Neural progenitor cell (in vitro differentiated cells): ENCODE results near the gene PHACTR1. TPM values are rescaled to one million over a fixed set of nuclear protein-coding genes. Genes with fewer than 3 reads are reported as not detected.
"Not testable (repeated sequence)": the region's sequence is repeated elsewhere in the genome, so short reads cannot be mapped to it uniquely, and the experiment has no call there.

Experiments used
- DNase-seq: peaks from one replicate; pipeline ENCODE4 v3.0.0-alpha.2; 2016; ENCODE audit warnings: low spot score
- H2AFZ ChIP-seq: fragments of 200-600 bp; sonication (generic); replicated peaks from 2 replicates; pipeline ENCODE4 v1.6.1; 2016; ENCODE audit warnings: antibody characterized with exemption
- H3F3A ChIP-seq: fragments of 200-600 bp; sonication (generic); 2 replicates; pipeline ENCODE4 v1.6.1; 2016; ENCODE audit warnings: antibody characterized with exemption, low read depth
- H3K27ac ChIP-seq: fragments of 200-600 bp; sonication (generic); 2 replicates; pipeline ENCODE4 v1.5.1; 2016; ENCODE audit warnings: mild to moderate bottlenecking
- H3K27me3 ChIP-seq: fragments of 200-600 bp; sonication (generic); 2 replicates; pipeline ENCODE4 v1.6.1; 2016; ENCODE audit warnings: mild to moderate bottlenecking, moderate library complexity
- H3K36me3 ChIP-seq: fragments of 200-600 bp; sonication (generic); 2 replicates; pipeline ENCODE4 v1.5.1; 2016
- H3K4me1 ChIP-seq: fragments of 200-600 bp; sonication (generic); 2 replicates; pipeline ENCODE4 v1.6.1; 2016; ENCODE audit warnings: mixed run types
- H3K4me2 ChIP-seq: fragments of 200-600 bp; sonication (generic); 2 replicates; pipeline ENCODE4 v1.6.1; 2016
- H3K4me3 ChIP-seq: fragments of 200-600 bp; sonication (generic); 2 replicates; pipeline ENCODE4 v1.5.1; 2016
- H3K79me2 ChIP-seq: fragments of 200-600 bp; sonication (generic); 2 replicates; pipeline ENCODE4 v1.6.1; 2016; ENCODE audit warnings: low read depth
- H3K9ac ChIP-seq: fragments of 200-600 bp; sonication (generic); 2 replicates; pipeline ENCODE4 v1.6.1; 2016
- H3K9me3 ChIP-seq: fragments of 200-600 bp; sonication (generic); 2 replicates; pipeline ENCODE4 v1.5.1; 2016; ENCODE audit warnings: low read depth
- H4K20me1 ChIP-seq: fragments of 200-600 bp; sonication (generic); 2 replicates; pipeline ENCODE4 v1.6.1; 2016; ENCODE audit warnings: low read depth
- H3K27ac Mint-ChIP-seq: 3 replicates; pipeline ENCODE4 v1.8.0; 2021; ENCODE audit warnings: mixed read lengths
- H3K27me3 Mint-ChIP-seq: 2 replicates; pipeline ENCODE4 v1.8.0; 2022; ENCODE audit warnings: low read depth, mild to moderate bottlenecking, inconsistent platforms, moderate library complexity, mixed read lengths; ENCODE audit not compliant: insufficient read depth
- H3K36me3 Mint-ChIP-seq: 3 replicates; pipeline ENCODE4 v1.8.0; 2021; ENCODE audit warnings: mixed read lengths
- H3K4me1 Mint-ChIP-seq: 3 replicates; pipeline ENCODE4 v1.8.0; 2021; ENCODE audit warnings: mixed read lengths
- H3K4me3 Mint-ChIP-seq: 3 replicates; pipeline ENCODE4 v1.8.0; 2021; ENCODE audit warnings: mild to moderate bottlenecking, moderate library complexity, mixed read lengths
- H3K9me3 Mint-ChIP-seq: 3 replicates; pipeline ENCODE4 v1.8.0; 2020; ENCODE audit warnings: mixed read lengths
- CTCF ChIP-seq: fragments of 200-600 bp; sonication (generic); IDR thresholded peaks from 2 replicates; pipeline ENCODE4 v1.5.1; 2017; ENCODE audit warnings: antibody characterized with exemption, mild to moderate bottlenecking
- EZH2 ChIP-seq: fragments of 200-600 bp; sonication (generic); IDR thresholded peaks from 2 replicates; pipeline ENCODE4 v1.6.1; 2017; ENCODE audit warnings: antibody characterized with exemption, mild to moderate bottlenecking, moderate library complexity
- EZH2phosphoT487 ChIP-seq: fragments of 200-600 bp; sonication (generic); IDR thresholded peaks from 2 replicates; pipeline ENCODE4 v1.6.1; 2017; ENCODE audit warnings: antibody characterized with exemption
- total RNA-seq: library from RNA; depleted of rRNA; stranded (reverse); fragments of >200 nt; gene quantifications from 2 replicates; pipeline ENCODE4 v1.2.3, GENCODE V29; 2015; ENCODE audit warnings: low replicate concordance

Gene PHACTR1
- total RNA-seq, 1 donor from 2014 or later: 2.4 TPM

GRCh38 chr6:13159300-13159699 is 442.7 kb downstream of the PHACTR1 start:
- Histone ChIP-seq H3K4me1 (no peaks in the 10 kb centered on the region), H3K27ac (no peak overlapping the region), H3K9me3 (no peaks in the 10 kb centered on the region), H3K4me2 (no peak overlapping the region), H2AFZ (no peak overlapping the region), H3F3A (no peaks in the 10 kb centered on the region), H3K4me3 (no peak overlapping the region), H3K79me2 (no peaks in the 10 kb centered on the region), H3K36me3 (no peaks in the 10 kb centered on the region), H3K9ac (no peak overlapping the region), H3K27me3 (no peaks in the 10 kb centered on the region), H4K20me1 (no peaks in the 10 kb centered on the region)
- TF ChIP-seq CTCF (no peak), EZH2phosphoT487 (no peak), EZH2 (no peak)
- no peaks in the 10 kb centered on the region for H3K9me3 Mint-ChIP-seq
- peaks cover 3% of the 10 kb centered on the region for H3K27me3 Mint-ChIP-seq
- H3K36me3 Mint-ChIP-seq: no peaks in the 10 kb centered on the region
- no peak for DNase-seq
- H3K27ac Mint-ChIP-seq: no peak overlapping the region
- no peak overlapping the region for H3K4me3 Mint-ChIP-seq
- peaks cover 5% of the 10 kb centered on the region for H3K4me1 Mint-ChIP-seq

GRCh38 chr6:13159822-13160221 is 443.3 kb downstream of the PHACTR1 start:
- not testable (repeated sequence) for H3K4me3 ChIP-seq, H3K4me1 Mint-ChIP-seq, H3K9me3 ChIP-seq, H2AFZ ChIP-seq, H3K79me2 ChIP-seq, H3K27me3 ChIP-seq, H3K27ac ChIP-seq, H3K27me3 Mint-ChIP-seq, H3K36me3 Mint-ChIP-seq, H3K4me3 Mint-ChIP-seq, H4K20me1 ChIP-seq, H3F3A ChIP-seq, H3K9me3 Mint-ChIP-seq, H3K36me3 ChIP-seq, H3K4me1 ChIP-seq, H3K27ac Mint-ChIP-seq, DNase-seq, H3K9ac ChIP-seq, H3K4me2 ChIP-seq

GRCh38 chr6:13163161-13163944 is 446.8 kb downstream of the PHACTR1 start:
- Mint-ChIP-seq H3K4me3 (no peak overlapping the region), H3K27ac (no peak overlapping the region)

More at GRCh38 chr6:13163161-13163944, 446.8 kb downstream of the PHACTR1 start:
- no peaks in the 10 kb centered on the region for H3K4me1 ChIP-seq
- H3K9me3 ChIP-seq: no peaks in the 10 kb centered on the region
- no peak overlapping the region for H3K27ac ChIP-seq
- no peaks in the 10 kb centered on the region for H3F3A ChIP-seq
- no peaks in the 10 kb centered on the region for H3K36me3 ChIP-seq
- H3K4me3 ChIP-seq: no peak overlapping the region
- no peak overlapping the region for H3K9ac ChIP-seq
- no peaks in the 10 kb centered on the region for H3K27me3 ChIP-seq
- H3K36me3 Mint-ChIP-seq: no peaks in the 10 kb centered on the region
- TF ChIP-seq EZH2phosphoT487: no peak
- TF ChIP-seq CTCF: no peak
- no peak for TF ChIP-seq EZH2
- H2AFZ ChIP-seq: no peak overlapping the region
- H3K4me2 ChIP-seq: no peak overlapping the region
- H3K27me3 Mint-ChIP-seq: no peaks in the 10 kb centered on the region
- no peak for DNase-seq
- no peaks in the 10 kb centered on the region for H4K20me1 ChIP-seq
- peaks cover 9% of the 10 kb centered on the region for H3K4me1 Mint-ChIP-seq
- no peaks in the 10 kb centered on the region for H3K9me3 Mint-ChIP-seq
- H3K79me2 ChIP-seq: no peaks in the 10 kb centered on the region
